ENCODE measurements around the gene ANKRD9.

DNA sequence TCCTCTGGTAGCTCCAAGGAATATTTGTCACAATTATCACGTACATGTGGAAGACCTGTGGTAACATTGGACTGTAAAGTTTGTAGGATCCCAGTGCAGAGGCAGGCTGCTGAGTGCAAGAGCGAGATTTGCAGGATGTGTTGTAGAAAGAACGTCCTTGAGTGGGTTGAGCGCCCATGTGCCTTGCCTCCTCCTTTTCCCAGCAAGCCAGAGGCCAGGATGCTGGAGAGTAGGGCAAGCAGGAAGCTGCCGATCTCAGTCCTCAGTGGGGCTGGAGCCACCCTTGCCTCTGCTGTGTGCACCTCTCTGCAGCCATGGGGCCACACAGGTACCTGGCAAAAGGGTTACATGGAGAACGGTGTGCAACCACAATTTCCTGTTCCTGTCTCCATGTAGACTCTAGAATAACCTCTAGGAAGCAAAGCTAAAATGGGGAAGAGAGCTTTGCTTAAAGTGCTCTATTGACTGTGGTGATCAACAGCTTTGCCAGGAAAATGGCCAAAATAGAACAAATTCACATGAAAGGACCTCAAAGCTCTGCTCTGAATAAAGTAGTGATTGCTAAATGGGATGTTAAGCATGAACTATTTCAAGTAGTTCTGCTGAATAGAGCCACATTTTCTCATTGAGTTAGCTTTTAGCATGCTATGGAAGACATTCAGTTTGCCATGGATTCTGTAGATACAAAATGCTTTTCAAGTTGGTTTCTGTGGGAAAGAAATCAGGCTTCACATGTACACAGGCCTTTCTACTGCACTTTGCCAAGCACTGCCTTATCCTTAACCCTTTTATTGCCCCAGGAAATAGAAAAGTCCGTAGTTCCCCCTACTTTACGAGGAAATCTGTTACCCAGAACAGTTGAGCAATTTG is 37.4 kb downstream of the ANKRD9 start:
- TF ChIP-seq POLR2A (IDR thresholded peaks at IDR 0.05) (no peak), CTCF (IDR thresholded peaks at IDR 0.05) (no peak), EP300 (IDR thresholded peaks at IDR 0.05; ENCODE audit: low read depth) (no peak)

Measured in transverse colon (tissue), 3 donors.